ENCODE results near the gene C6orf118. TPM values are rescaled to one million over a fixed set of nuclear protein-coding genes. Genes with fewer than 3 reads are reported as not detected.

The C6orf118 gene
- total and polyA plus RNA-seq, 10 of the 15 experiments (the other 5 are each of a cell fraction or from before 2014, with no cell fraction given): not detected

DNA sequence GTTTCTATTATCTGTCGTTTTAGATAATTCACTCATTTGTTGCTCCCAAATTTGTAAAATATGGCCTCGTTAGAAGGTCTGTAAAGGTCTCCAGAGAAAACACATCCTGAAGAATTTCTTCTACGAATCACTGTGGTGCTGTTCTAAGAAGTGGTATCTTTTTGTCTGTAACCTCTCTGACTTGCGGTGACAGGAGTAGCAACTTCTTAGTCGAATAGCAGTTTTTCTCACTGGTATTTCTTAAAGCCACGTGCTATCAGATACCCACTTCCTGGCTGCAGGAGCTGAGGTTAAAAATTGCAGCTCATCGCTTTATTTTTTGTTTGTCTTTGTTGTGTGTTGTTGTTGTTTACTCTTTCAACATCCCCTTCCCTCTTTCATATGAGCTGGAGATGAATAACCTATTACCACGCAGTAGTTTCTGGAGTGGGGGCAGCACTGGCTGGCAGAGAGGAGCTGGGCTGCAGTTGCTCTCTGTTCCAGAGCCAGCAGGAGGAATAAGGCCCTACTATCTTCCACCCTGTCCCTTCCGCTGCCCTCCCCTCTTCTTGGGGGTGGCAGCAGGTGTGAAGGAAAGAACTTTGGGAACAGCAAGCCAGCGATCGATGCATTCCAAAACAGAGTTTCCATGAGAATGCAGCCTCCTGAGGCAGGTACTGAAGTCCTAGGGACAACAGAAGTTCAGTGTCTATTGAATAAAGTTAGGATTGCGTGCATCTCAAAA lies 64.7 kb downstream of the C6orf118 start:
- no peak for TF ChIP-seq ZNF384 (IDR thresholded peaks at IDR 0.05; ENCODE audit: borderline replicate concordance, low read depth, low read length)
- H3K4me3 ChIP-seq: no peak overlapping the region
- 32% methylated on average over 12 of the region's 12 CpGs for WGBS (ENCODE audit: insufficient coverage, insufficient replicate concordance, low lambda C conversion rate, missing lambda C conversion rate)
- H3K27me3 ChIP-seq (replicated peaks in 1 of 2; ENCODE audit: control insufficient read depth in 2 of 2, insufficient read depth in 2 of 2, low read length in 1 of 2): no peaks in the 10 kb centered on the region
- intact Hi-C loops (cut with micrococcal nuclease; ENCODE audit: unreplicated experiment): no loop called here
- ChIA-PET SMC1A (ENCODE audit: uncharacterized antibody, unreplicated experiment) (interaction anchor here (0.6 kb wide), 1 partner anchor 26 kb away, joined by 3 read pairs; no protein-coding TSS in a partner anchor), POLR2A (no interaction called here), CTCF (interaction anchor here (0.5 to 0.8 kb wide), 2 partner anchors 1055 to 1983 kb away, joined by 3 read pairs; no protein-coding TSS in a partner anchor), RAD21 (ENCODE audit: unreplicated experiment) (no interaction called here)
- H3K27ac ChIP-seq (ENCODE audit: control insufficient read depth, insufficient read depth): no peak overlapping the region
- H3K4me1 ChIP-seq (ENCODE audit: control insufficient read depth, insufficient read depth, low read length): no peaks in the 10 kb centered on the region
- H2AFZ ChIP-seq (ENCODE audit: control insufficient read depth, low read depth, low read length): no peak overlapping the region
- H3K36me3 ChIP-seq (ENCODE audit: control insufficient read depth in 2 of 2, insufficient read depth in 2 of 2, low read length in 1 of 2): no peaks in the 10 kb centered on the region
- BruUV-seq (replicated peaks): no TSS peak
- DNase-seq (ENCODE audit: low read depth, low spot score) (no peak), ATAC-seq (no peak), FAIRE-seq (no peak)
- no peaks in the 10 kb centered on the region for H3K79me2 ChIP-seq (ENCODE audit: control insufficient read depth, insufficient read depth, low read length)
- H3K9ac ChIP-seq (ENCODE audit: control insufficient read depth, insufficient read depth, low read length): no peak overlapping the region
- H4K20me1 ChIP-seq (ENCODE audit: control insufficient read depth, insufficient read depth): no peaks in the 10 kb centered on the region
- H3K9me3 ChIP-seq (replicated peaks; ENCODE audit: control insufficient read depth, insufficient read depth, low read length): no peaks in the 10 kb centered on the region
- no peak overlapping the region for H3K4me2 ChIP-seq (ENCODE audit: control insufficient read depth, insufficient read depth)
- in situ Hi-C loops (cut with MboI): no loop called here

DNA sequence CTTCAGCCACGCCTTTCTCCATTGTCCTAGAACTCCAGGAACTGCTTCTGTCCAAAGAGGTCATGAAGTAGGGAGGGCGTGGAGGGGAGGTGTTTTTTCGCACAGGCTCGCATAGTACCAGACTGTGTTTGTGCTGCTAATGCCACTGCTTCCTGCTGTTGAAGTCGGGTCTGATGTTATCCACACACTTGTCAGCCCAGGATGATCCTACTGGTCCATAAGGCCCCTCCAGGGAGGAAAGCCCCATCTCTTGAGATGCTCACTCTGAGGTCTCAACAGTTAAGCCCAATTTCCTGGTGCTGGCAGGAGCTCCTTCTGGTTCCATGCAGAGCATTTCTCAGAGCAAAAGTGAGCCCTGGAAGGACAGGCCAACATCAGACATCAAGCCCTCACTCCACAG lies 65.6 kb downstream of the C6orf118 start:
- Histone ChIP-seq H3K27ac (ENCODE audit: control insufficient read depth, insufficient read depth) (no peak overlapping the region), H3K4me1 (ENCODE audit: control insufficient read depth, insufficient read depth, low read length) (no peaks in the 10 kb centered on the region), H3K79me2 (ENCODE audit: control insufficient read depth, insufficient read depth, low read length) (no peaks in the 10 kb centered on the region), H3K9me3 (replicated peaks; ENCODE audit: control insufficient read depth, insufficient read depth, low read length) (no peaks in the 10 kb centered on the region), H4K20me1 (ENCODE audit: control insufficient read depth, insufficient read depth) (no peaks in the 10 kb centered on the region), H3K9ac (ENCODE audit: control insufficient read depth, insufficient read depth, low read length) (no peak overlapping the region), H3K27me3 (replicated peaks in 1 of 2; ENCODE audit: control insufficient read depth in 2 of 2, insufficient read depth in 2 of 2, low read length in 1 of 2) (no peaks in the 10 kb centered on the region), H3K4me2 (ENCODE audit: control insufficient read depth, insufficient read depth) (no peak overlapping the region), H3K4me3 (no peak overlapping the region), H2AFZ (ENCODE audit: control insufficient read depth, low read depth, low read length) (no peak overlapping the region), H3K36me3 (ENCODE audit: control insufficient read depth in 2 of 2, insufficient read depth in 2 of 2, low read length in 1 of 2) (no peaks in the 10 kb centered on the region)
- no TSS peak for BruUV-seq (replicated peaks)
- DNase-seq (ENCODE audit: low read depth, low spot score): no peak
- RAD21 ChIA-PET (ENCODE audit: unreplicated experiment): no interaction called here
- ATAC-seq: no peak
- 32% methylated on average over 5 of the region's 5 CpGs for WGBS (ENCODE audit: insufficient coverage, insufficient replicate concordance, low lambda C conversion rate, missing lambda C conversion rate)
- POLR2A ChIA-PET: no interaction called here
- SMC1A ChIA-PET (ENCODE audit: uncharacterized antibody, unreplicated experiment): interaction anchor here (0.6 kb wide), 1 partner anchor 25 kb away, joined by 3 read pairs; no protein-coding TSS in a partner anchor
- intact Hi-C loops (cut with micrococcal nuclease; ENCODE audit: unreplicated experiment): no loop called here
- CTCF ChIA-PET: no interaction called here
- TF ChIP-seq FOXK2 (IDR thresholded peaks at IDR 0.05): no peak
- no peak for FAIRE-seq
- in situ Hi-C loops (cut with MboI): no loop called here

All from GM12878 (cell line).